H1 (cell line): ENCODE data around the gene TM9SF2. TPM values are rescaled to one million over a fixed set of nuclear protein-coding genes. Genes with fewer than 3 reads are reported as not detected.

ENCODE experiments used
- CTCF ChIA-PET: fragments of 300-600 bp; sonication (Branson Sonifier 250); formaldehyde crosslinking; loops from one replicate; lab custom pipeline; 2021; ENCODE audit not compliant: partially characterized antibody; lab: Charles Lee
- POLR2A ChIA-PET: fragments of 300-600 bp; sonication (Branson Sonifier 250); formaldehyde crosslinking; loops from one replicate; lab custom pipeline; 2021; ENCODE audit warnings: inconsistent platforms; ENCODE audit not compliant: partially characterized antibody; lab: Charles Lee
- DNase-seq, 2 experiments: peaks; one replicate each; pipeline versions ENCODE4 v3.0.0 to v3.0.0-alpha.2; 2010 to 2022; ENCODE audit warnings: low spot score in 2 of 2, low read depth in 1 of 2, mixed read lengths in 1 of 2
- FAIRE-seq: peaks from 2 replicates; lab custom pipeline; 2011; peaks lifted over from hg19 to GRCh38; lab: Jason Lieb, UNC
- H2AFZ ChIP-seq: 2 replicates; pipeline ENCODE4 v1.8.1; 2012; ENCODE audit warnings: low read length, inconsistent platforms
- H2AK5ac ChIP-seq: 2 replicates; pipeline ENCODE4 v1.6.1; 2013; ENCODE audit warnings: low read depth, low read length
- H2BK120ac ChIP-seq: replicated peaks from 2 replicates; pipeline ENCODE3; 2013; ENCODE audit warnings: low read depth, low read length, inconsistent platforms
- H2BK12ac ChIP-seq: 2 replicates; pipeline ENCODE4 v1.6.1; 2013; ENCODE audit warnings: low read depth, low read length
- H2BK15ac ChIP-seq: 2 replicates; pipeline ENCODE4 v1.6.1; 2013; ENCODE audit warnings: low read length
- H2BK20ac ChIP-seq: 2 replicates; pipeline ENCODE4 v1.6.1; 2013; ENCODE audit warnings: low read length
- H2BK5ac ChIP-seq: 2 replicates; pipeline ENCODE4 v1.6.1; 2013; ENCODE audit warnings: low read depth, low read length
- H3K14ac ChIP-seq: 2 replicates; pipeline ENCODE4 v1.6.1; 2013; ENCODE audit warnings: inconsistent platforms; ENCODE audit not compliant: insufficient read length
- H3K18ac ChIP-seq: 2 replicates; pipeline ENCODE4 v1.6.1; 2013; ENCODE audit warnings: low read length; ENCODE audit errors: extremely low read depth
- H3K23ac ChIP-seq: 2 replicates; pipeline ENCODE4 v1.6.1; 2013; ENCODE audit warnings: inconsistent platforms; ENCODE audit not compliant: insufficient read length
- H3K23me2 ChIP-seq: 2 replicates; pipeline ENCODE4 v1.6.1; 2013; ENCODE audit warnings: low read depth, low read length
- H3K27ac ChIP-seq: 2 replicates; pipeline ENCODE4 v1.6.1; 2011; ENCODE audit warnings: low read depth, low read length, inconsistent platforms
- H3K27me3 ChIP-seq, 4 experiments: replicated peaks in 1 of 4; 1 replicate in 1 of 4; 2 replicates in 3 of 4; pipeline versions ENCODE4 v1.6.1 to v1.8.1; 2011 to 2013; ENCODE audit warnings: low read length in 3 of 4, mild to moderate bottlenecking in 3 of 4, inconsistent platforms in 2 of 4, mixed read lengths in 2 of 4, moderate library complexity in 1 of 4; ENCODE audit not compliant: control insufficient read depth in 3 of 4, insufficient read depth in 3 of 4; ENCODE audit errors: extremely low read depth in 1 of 4
- H3K36me3 ChIP-seq, 4 experiments: 2 replicates each; pipeline versions ENCODE4 v1.6.1 to v1.8.1; 2011 to 2013; ENCODE audit warnings: mild to moderate bottlenecking in 4 of 4, low read length in 3 of 4, moderate library complexity in 2 of 4, control low read depth in 1 of 4, inconsistent platforms in 1 of 4; ENCODE audit not compliant: insufficient read depth in 4 of 4, control insufficient read depth in 2 of 4
- H3K4ac ChIP-seq: replicated peaks from 2 replicates; pipeline ENCODE3; 2013; ENCODE audit warnings: low read length, low read depth, mixed read lengths, inconsistent platforms; ENCODE audit not compliant: insufficient read length
- H3K4me1 ChIP-seq, 4 experiments: replicated peaks in 1 of 4; 1 replicate in 1 of 4; 2 replicates in 3 of 4; pipeline versions ENCODE4 v1.6.1 to v1.8.1; 2011 to 2013; ENCODE audit warnings: low read length in 3 of 4, inconsistent platforms in 2 of 4, mixed read lengths in 1 of 4; ENCODE audit not compliant: insufficient read depth in 4 of 4, control insufficient read depth in 3 of 4
- H3K4me2 ChIP-seq, 2 experiments: 2 replicates each; pipeline versions ENCODE4 v1.6.1 to v1.8.1; 2011 to 2013; ENCODE audit warnings: low read depth in 2 of 2, low read length in 2 of 2, control low read depth in 1 of 2, inconsistent platforms in 1 of 2, mild to moderate bottlenecking in 1 of 2; ENCODE audit not compliant: insufficient read depth in 1 of 2
- H3K4me3 ChIP-seq, 4 experiments: fragments of 200-600, 300-600 bp in 1 of 4; sonication (generic), shearing (Covaris generic), sonication (Bioruptor Twin) in 1 of 4; 2 replicates each; pipeline versions ENCODE4 v1.5.1 to v1.8.1; 2011 to 2016; ENCODE audit warnings: low read length in 4 of 4, low read depth in 3 of 4, control low read depth in 2 of 4, inconsistent platforms in 2 of 4, mild to moderate bottlenecking in 2 of 4, mixed read lengths in 1 of 4, moderate library complexity in 1 of 4; ENCODE audit not compliant: insufficient read depth in 2 of 4; ENCODE audit errors: extremely low read depth in 1 of 4
- H3K56ac ChIP-seq: replicated peaks from 2 replicates; pipeline ENCODE3; 2013; ENCODE audit warnings: low read depth, mild to moderate bottlenecking, mixed read lengths, low read length, inconsistent platforms; ENCODE audit not compliant: insufficient read length
- H3K79me1 ChIP-seq: 2 replicates; pipeline ENCODE4 v1.6.1; 2013; ENCODE audit warnings: low read depth, low read length, control low read depth
- H3K79me2 ChIP-seq, 2 experiments: 2 replicates each; pipeline versions ENCODE4 v1.6.1 to v1.8.1; 2012 to 2013; ENCODE audit warnings: low read length in 2 of 2, mild to moderate bottlenecking in 2 of 2, inconsistent platforms in 1 of 2; ENCODE audit not compliant: insufficient read depth in 2 of 2, control insufficient read depth in 1 of 2
- H3K9ac ChIP-seq, 4 experiments: replicated peaks in 1 of 4; 1 replicate in 1 of 4; 2 replicates in 3 of 4; pipeline versions ENCODE4 v1.6.1 to v1.8.1; 2011 to 2013; ENCODE audit warnings: low read depth in 3 of 4, low read length in 3 of 4, control low read depth in 2 of 4, mild to moderate bottlenecking in 2 of 4, moderate library complexity in 2 of 4, inconsistent platforms in 1 of 4; ENCODE audit errors: extremely low read depth in 1 of 4
- H3K9me3 ChIP-seq, 2 experiments: 2 replicates each; pipeline versions ENCODE4 v1.6.1 to v1.8.1; 2012 to 2013; ENCODE audit warnings: mild to moderate bottlenecking in 2 of 2, moderate library complexity in 2 of 2, control low read depth in 1 of 2, inconsistent platforms in 1 of 2, low read depth in 1 of 2, low read length in 1 of 2, mixed read lengths in 1 of 2; ENCODE audit not compliant: insufficient read depth in 2 of 2
- H4K20me1 ChIP-seq, 2 experiments: replicated peaks in 1 of 2; 2 replicates each; pipeline versions ENCODE3 to v1.8.1; 2011 to 2013; ENCODE audit warnings: inconsistent platforms in 2 of 2, low read length in 2 of 2, mild to moderate bottlenecking in 1 of 2; ENCODE audit not compliant: insufficient read depth in 2 of 2, control insufficient read depth in 1 of 2
- H4K5ac ChIP-seq: 2 replicates; pipeline ENCODE4 v1.6.1; 2013; ENCODE audit warnings: low read length, low read depth, mixed read lengths, inconsistent platforms; ENCODE audit not compliant: insufficient read length
- H4K8ac ChIP-seq: 2 replicates; pipeline ENCODE4 v1.8.0; 2013; ENCODE audit warnings: mild to moderate bottlenecking, moderate library complexity, low read length, inconsistent platforms; ENCODE audit not compliant: insufficient read depth; ENCODE audit errors: extremely low read depth
- H4K91ac ChIP-seq: replicated peaks from 2 replicates; pipeline ENCODE3; 2013; ENCODE audit warnings: low read length, mixed read lengths, inconsistent platforms; ENCODE audit not compliant: insufficient read length
- EP300 ChIP-seq, 2 experiments: IDR thresholded peaks; 1 replicate in 1 of 2; 2 replicates in 1 of 2; pipeline ENCODE4 v1.6.1; 2011 to 2012; ENCODE audit warnings: low read depth in 2 of 2, low read length in 2 of 2, mild to moderate bottlenecking in 2 of 2, borderline replicate concordance in 1 of 2, inconsistent platforms in 1 of 2, moderate library complexity in 1 of 2
- JUN ChIP-seq: IDR thresholded peaks from 2 replicates; pipeline ENCODE4 v1.6.1; 2011; ENCODE audit warnings: low read depth, mild to moderate bottlenecking, improper control_type of control experiment, low read length
- RFX5 ChIP-seq: IDR thresholded peaks from 2 replicates; pipeline ENCODE4 v1.6.1; 2011; ENCODE audit warnings: low read depth, low read length, improper control_type of control experiment, borderline replicate concordance
- SIN3A ChIP-seq, 2 experiments: IDR thresholded peaks in 1 of 2; conservative IDR thresholded peaks in 1 of 2; 2 replicates each; pipeline ENCODE4 v1.6.1; 2011 to 2012; ENCODE audit warnings: low read length in 2 of 2, improper control_type of control experiment in 1 of 2, low read depth in 1 of 2, mild to moderate bottlenecking in 1 of 2
- TAF7 ChIP-seq: optimal IDR thresholded peaks from 2 replicates; pipeline ENCODE3; 2011; ENCODE audit warnings: low read depth, mild to moderate bottlenecking, inconsistent platforms, low read length, moderate library complexity, borderline replicate concordance
- WGBS, 2 experiments: shearing (Covaris generic) in 1 of 2; methylation state at CpG; one replicate each; pipeline versions ENCODE4 v1.1.6 to v1.1.7; 2013 to 2015; ENCODE audit warnings: low lambda C conversion rate in 2 of 2, mixed read lengths in 2 of 2, inconsistent platforms in 1 of 2, low coverage in 1 of 2, missing lambda C conversion rate in 1 of 2; ENCODE audit not compliant: insufficient replicate concordance in 2 of 2, insufficient coverage in 1 of 2, insufficient read length in 1 of 2; ENCODE audit errors: extremely low coverage in 1 of 2, missing lambda C conversion rate in 1 of 2; 5-methylcytosine and 5-hydroxymethylcytosine counted together
- polyA plus RNA-seq, 7 experiments: library from polyadenylated mRNA; depleted of rRNA in 3 of 7; stranded (reverse) in 5 of 7; unstranded in 2 of 7; fragments of >200 nt in 5 of 7; fragments of 200-250 nt in 2 of 7; gene quantifications; 1 replicate in 5 of 7; 2 replicates in 1 of 7; 4 replicates in 1 of 7; pipeline versions ENCODE4 v1.2.1 to v1.2.3, GENCODE V29; 2011 to 2013; ENCODE audit warnings: missing spikeins in 2 of 7, mixed read lengths in 2 of 7
- total RNA-seq: library from RNA; stranded (reverse); fragmentation: NEBNext Ultra II Directional; extraction: Animal tissue kit (Norgen Biotek cat#: 25700); gene quantifications from 2 replicates; pipeline ENCODE4 v1.2.1, GENCODE V29; 2021
- TF ChIP-seq, protein P1 (sequence below), 3 experiments: IDR thresholded peaks; 1 replicate in 2 of 3; 2 replicates in 1 of 3; pipeline versions ENCODE4 v1.5.1 to v1.6.1; 2011; ENCODE audit warnings: low read length in 3 of 3, mild to moderate bottlenecking in 3 of 3, inconsistent platforms in 2 of 3, low read depth in 1 of 3, moderate library complexity in 1 of 3; ENCODE audit not compliant: insufficient read depth in 1 of 3; ENCODE audit errors: control extremely low read depth in 1 of 3
- TF ChIP-seq, protein P2 (sequence below): IDR thresholded peaks from 2 replicates; pipeline ENCODE4 v1.6.1; 2012; ENCODE audit warnings: inconsistent platforms
- TF ChIP-seq, protein P3 (sequence below): IDR thresholded peaks from 2 replicates; pipeline ENCODE4 v1.6.1; 2012; ENCODE audit warnings: low read length, inconsistent platforms

Gene TM9SF2
- total and polyA plus RNA-seq, 2 of the 8 experiments (the other 6 are each of a cell fraction or from before 2014, with no cell fraction given): 68.0 to 101 TPM

DNA sequence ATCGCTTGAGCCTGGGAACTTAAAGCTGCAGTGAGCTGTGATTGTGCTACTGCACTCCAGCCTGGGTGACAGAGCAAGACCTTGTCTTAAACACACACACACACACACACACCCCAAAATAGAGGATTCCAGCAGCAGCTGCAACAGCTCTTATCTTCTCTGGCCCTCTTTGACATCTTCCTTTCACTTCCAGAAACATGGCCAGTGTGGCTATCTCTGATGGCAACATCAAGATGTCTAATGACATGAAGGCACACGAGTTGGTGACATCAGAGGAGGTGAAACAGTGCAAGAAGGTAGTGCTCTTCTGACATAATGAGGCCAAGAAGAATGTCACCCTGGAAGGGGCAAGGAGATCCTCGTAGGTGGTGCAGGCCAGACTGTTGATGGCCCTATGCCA is 81.2 kb downstream of the TM9SF2 start:
- 63% methylated on average over 3 of the region's 3 CpGs; no CpG with 5 or more reads in 1 of the 2 experiments for WGBS, 2 experiments
- POLR2A ChIA-PET: no interaction called here
- FAIRE-seq (no peak), DNase-seq (no peak)
- Histone ChIP-seq H2BK15ac (no peak overlapping the region), H4K91ac (no peak overlapping the region), H3K4ac (no peak overlapping the region), H2AFZ (no peak overlapping the region), H2BK5ac (no peak overlapping the region), H3K4me1 (no peaks in the 10 kb centered on the region), H3K27ac (no peak overlapping the region), H3K4me2 (no peak overlapping the region), H3K79me2 (no peaks in the 10 kb centered on the region), H3K14ac (no peak overlapping the region), H4K20me1 (no peaks in the 10 kb centered on the region), H2BK12ac (no peak overlapping the region; the same call in 1 of the 2 replicates), H3K23me2 (no peaks in the 10 kb centered on the region), H3K9me3 (no peaks in the 10 kb centered on the region), H2AK5ac (no peak overlapping the region), H3K4me3 (no peak overlapping the region), H2BK20ac (no peak overlapping the region; the same call in 1 of the 2 replicates), H3K9ac (no peak overlapping the region), H2BK120ac (no peak overlapping the region), H4K5ac (no peak overlapping the region), H4K8ac (no peak overlapping the region), H3K23ac (no peak overlapping the region), H3K79me1 (no peaks in the 10 kb centered on the region), H3K36me3 (no peaks in the 10 kb centered on the region), H3K27me3 (no peaks in the 10 kb centered on the region), H3K56ac (no peak overlapping the region), H3K18ac (no peak overlapping the region)
- CTCF ChIA-PET: interaction anchor here (0.6 to 1.5 kb wide), 5 partner anchors 9 to 715 kb away, joined by 3 to 5 read pairs (median 3); no protein-coding TSS in a partner anchor
- TF ChIP-seq, protein P1, sequence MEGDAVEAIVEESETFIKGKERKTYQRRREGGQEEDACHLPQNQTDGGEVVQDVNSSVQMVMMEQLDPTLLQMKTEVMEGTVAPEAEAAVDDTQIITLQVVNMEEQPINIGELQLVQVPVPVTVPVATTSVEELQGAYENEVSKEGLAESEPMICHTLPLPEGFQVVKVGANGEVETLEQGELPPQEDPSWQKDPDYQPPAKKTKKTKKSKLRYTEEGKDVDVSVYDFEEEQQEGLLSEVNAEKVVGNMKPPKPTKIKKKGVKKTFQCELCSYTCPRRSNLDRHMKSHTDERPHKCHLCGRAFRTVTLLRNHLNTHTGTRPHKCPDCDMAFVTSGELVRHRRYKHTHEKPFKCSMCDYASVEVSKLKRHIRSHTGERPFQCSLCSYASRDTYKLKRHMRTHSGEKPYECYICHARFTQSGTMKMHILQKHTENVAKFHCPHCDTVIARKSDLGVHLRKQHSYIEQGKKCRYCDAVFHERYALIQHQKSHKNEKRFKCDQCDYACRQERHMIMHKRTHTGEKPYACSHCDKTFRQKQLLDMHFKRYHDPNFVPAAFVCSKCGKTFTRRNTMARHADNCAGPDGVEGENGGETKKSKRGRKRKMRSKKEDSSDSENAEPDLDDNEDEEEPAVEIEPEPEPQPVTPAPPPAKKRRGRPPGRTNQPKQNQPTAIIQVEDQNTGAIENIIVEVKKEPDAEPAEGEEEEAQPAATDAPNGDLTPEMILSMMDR (IDR thresholded peaks at IDR 0.05; ENCODE audit: control extremely low read depth in 1 of 3, insufficient read depth in 1 of 3, low read depth in 1 of 3, low read length in 3 of 3): no peak
- TF ChIP-seq, protein P2, sequence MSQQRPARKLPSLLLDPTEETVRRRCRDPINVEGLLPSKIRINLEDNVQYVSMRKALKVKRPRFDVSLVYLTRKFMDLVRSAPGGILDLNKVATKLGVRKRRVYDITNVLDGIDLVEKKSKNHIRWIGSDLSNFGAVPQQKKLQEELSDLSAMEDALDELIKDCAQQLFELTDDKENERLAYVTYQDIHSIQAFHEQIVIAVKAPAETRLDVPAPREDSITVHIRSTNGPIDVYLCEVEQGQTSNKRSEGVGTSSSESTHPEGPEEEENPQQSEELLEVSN: no peak
- TF ChIP-seq SIN3A (conservative IDR thresholded peaks at IDR 0.05 in 1 of 2, IDR thresholded peaks at IDR 0.05 in 1 of 2; ENCODE audit: low read depth in 1 of 2, low read length in 2 of 2) (no peak), JUN (no peak), RFX5 (no peak), EP300 (IDR thresholded peaks at IDR 0.05; ENCODE audit: borderline replicate concordance in 1 of 2, low read depth in 2 of 2, low read length in 2 of 2) (no peak), TAF7 (no peak)
- TF ChIP-seq, protein P3, sequence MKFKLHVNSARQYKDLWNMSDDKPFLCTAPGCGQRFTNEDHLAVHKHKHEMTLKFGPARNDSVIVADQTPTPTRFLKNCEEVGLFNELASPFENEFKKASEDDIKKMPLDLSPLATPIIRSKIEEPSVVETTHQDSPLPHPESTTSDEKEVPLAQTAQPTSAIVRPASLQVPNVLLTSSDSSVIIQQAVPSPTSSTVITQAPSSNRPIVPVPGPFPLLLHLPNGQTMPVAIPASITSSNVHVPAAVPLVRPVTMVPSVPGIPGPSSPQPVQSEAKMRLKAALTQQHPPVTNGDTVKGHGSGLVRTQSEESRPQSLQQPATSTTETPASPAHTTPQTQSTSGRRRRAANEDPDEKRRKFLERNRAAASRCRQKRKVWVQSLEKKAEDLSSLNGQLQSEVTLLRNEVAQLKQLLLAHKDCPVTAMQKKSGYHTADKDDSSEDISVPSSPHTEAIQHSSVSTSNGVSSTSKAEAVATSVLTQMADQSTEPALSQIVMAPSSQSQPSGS: no peak
